Esophagus muscularis mucosa (tissue), 4 donors: ENCODE measurements around the gene NCF4. TPM values are rescaled to one million over a fixed set of nuclear protein-coding genes. Genes with fewer than 3 reads are reported as not detected.

Experiments
- DNase-seq: peaks from one replicate; pipeline ENCODE4 v3.0.0-alpha.2; 2017; ENCODE audit errors: extremely low spot score
- H3K27ac ChIP-seq, 4 donors: fragments of 200-600 bp; sonication (generic); replicated peaks in 1 of 4; 1 replicate in 3 of 4; 2 replicates in 1 of 4; pipeline ENCODE4 v1.5.1; 2016 to 2019; ENCODE audit warnings: mild to moderate bottlenecking in 1 of 4
- H3K27me3 ChIP-seq, 4 donors: fragments of 200-600 bp; sonication (generic); one replicate each; pipeline versions ENCODE4 v1.5.1 to v1.6.0; 2016 to 2019
- H3K36me3 ChIP-seq, 4 donors: fragments of 200-600 bp; sonication (generic); one replicate each; pipeline ENCODE4 v1.5.1; 2016 to 2019
- H3K4me1 ChIP-seq, 4 donors: fragments of 200-600 bp; sonication (generic); one replicate each; pipeline ENCODE4 v1.5.1; 2016 to 2019
- H3K4me3 ChIP-seq, 4 donors: fragments of 200-600 bp; sonication (generic); 1 replicate in 2 of 4; 2 replicates in 2 of 4; pipeline ENCODE4 v1.5.1; 2016 to 2019; ENCODE audit warnings: mild to moderate bottlenecking in 4 of 4, moderate library complexity in 1 of 4
- H3K9me3 ChIP-seq, 4 donors: fragments of 200-600 bp; sonication (generic); 1 replicate in 3 of 4; 2 replicates in 1 of 4; pipeline ENCODE4 v1.5.1; 2016 to 2019
- EP300 ChIP-seq: sonication (generic); formaldehyde crosslinking; IDR thresholded peaks from one replicate; pipeline ENCODE4 v1.6.1; 2017; ENCODE audit warnings: antibody characterized with exemption
- POLR2A ChIP-seq: fragments of 450-650 bp; IDR thresholded peaks from one replicate; pipeline ENCODE4 v1.6.1; 2017; ENCODE audit warnings: antibody characterized with exemption, moderate library complexity, mild to moderate bottlenecking, low read depth
- POLR2AphosphoS5 ChIP-seq, 2 donors: sonication (generic); formaldehyde crosslinking; IDR thresholded peaks; one replicate each; pipeline ENCODE4 v1.6.1; 2017; ENCODE audit warnings: antibody characterized with exemption in 2 of 2
- WGBS: methylation state at CpG from one replicate; pipeline ENCODE4 v1.1.5; 2018; 5-methylcytosine and 5-hydroxymethylcytosine counted together
- intact Hi-C: fragments of 100-400 bp; cut with DNase I; formaldehyde crosslinking; loops from one replicate; pipeline ENCODE4 v1.15.1; 2023
- total RNA-seq, 4 donors: library from RNA; depleted of rRNA; stranded (reverse); fragments of >200 nt; gene quantifications; one replicate each; pipeline versions ENCODE4 v1.1.0 to v1.2.1, GENCODE V29; 2016
- TF ChIP-seq, protein P1 (sequence below), 3 experiments: fragments of 200-600 bp in 2 of 3; fragments of 450-650 bp in 1 of 3; sonication (generic) in 2 of 3; IDR thresholded peaks; one replicate each; pipeline ENCODE4 v1.5.1; 2017 to 2019; ENCODE audit warnings: antibody characterized with exemption in 3 of 3, mild to moderate bottlenecking in 2 of 3, moderate library complexity in 1 of 3

NCF4 gene
- total RNA-seq, 4 donors from 2014 or later = 8.4 to 26.0 (median 14.2) TPM

DNA sequence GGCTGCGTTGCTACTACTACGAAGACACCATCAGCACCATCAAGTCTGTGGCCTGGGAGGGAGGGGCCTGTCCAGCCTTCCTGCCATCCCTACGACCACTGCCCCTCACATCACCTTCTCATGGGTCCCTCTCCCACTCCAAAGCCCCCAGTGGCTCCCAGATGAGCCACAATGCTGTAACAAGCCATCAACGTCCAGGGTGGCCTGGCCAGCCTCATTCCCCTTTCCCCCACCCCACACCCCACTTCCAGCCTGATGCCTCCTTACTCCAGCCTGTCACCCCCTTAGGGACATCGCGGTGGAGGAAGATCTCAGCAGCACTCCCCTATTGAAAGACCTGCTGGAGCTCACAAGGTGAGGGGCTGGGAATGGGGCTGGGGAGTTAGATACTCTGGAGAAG, 14.9 kb downstream of the NCF4 start:
- TF ChIP-seq POLR2A = no peak
- TF ChIP-seq, protein P1, sequence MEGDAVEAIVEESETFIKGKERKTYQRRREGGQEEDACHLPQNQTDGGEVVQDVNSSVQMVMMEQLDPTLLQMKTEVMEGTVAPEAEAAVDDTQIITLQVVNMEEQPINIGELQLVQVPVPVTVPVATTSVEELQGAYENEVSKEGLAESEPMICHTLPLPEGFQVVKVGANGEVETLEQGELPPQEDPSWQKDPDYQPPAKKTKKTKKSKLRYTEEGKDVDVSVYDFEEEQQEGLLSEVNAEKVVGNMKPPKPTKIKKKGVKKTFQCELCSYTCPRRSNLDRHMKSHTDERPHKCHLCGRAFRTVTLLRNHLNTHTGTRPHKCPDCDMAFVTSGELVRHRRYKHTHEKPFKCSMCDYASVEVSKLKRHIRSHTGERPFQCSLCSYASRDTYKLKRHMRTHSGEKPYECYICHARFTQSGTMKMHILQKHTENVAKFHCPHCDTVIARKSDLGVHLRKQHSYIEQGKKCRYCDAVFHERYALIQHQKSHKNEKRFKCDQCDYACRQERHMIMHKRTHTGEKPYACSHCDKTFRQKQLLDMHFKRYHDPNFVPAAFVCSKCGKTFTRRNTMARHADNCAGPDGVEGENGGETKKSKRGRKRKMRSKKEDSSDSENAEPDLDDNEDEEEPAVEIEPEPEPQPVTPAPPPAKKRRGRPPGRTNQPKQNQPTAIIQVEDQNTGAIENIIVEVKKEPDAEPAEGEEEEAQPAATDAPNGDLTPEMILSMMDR (IDR thresholded peaks at IDR 0.05) = no peak
- no peak for TF ChIP-seq EP300
- TF ChIP-seq POLR2AphosphoS5 (IDR thresholded peaks at IDR 0.05) = no peak
- peaks cover 0 to 51% (median 3%) of the 10 kb centered on the region in 4 donors for H3K27me3 ChIP-seq
- peaks cover 0 to 13% (median 8%) of the 10 kb centered on the region in 4 donors for H3K4me1 ChIP-seq
- H3K9me3 ChIP-seq = peaks cover 0 to 2% (median 0%) of the 10 kb centered on the region in 4 donors
- H3K4me3 ChIP-seq = no peak overlapping the region
- no peak overlapping the region for H3K27ac ChIP-seq
- 83% methylated on average over 6 of the region's 6 CpGs for WGBS
- DNase-seq = no peak
- intact Hi-C loops = no loop called here
- no peaks in the 10 kb centered on the region for H3K36me3 ChIP-seq

DNA sequence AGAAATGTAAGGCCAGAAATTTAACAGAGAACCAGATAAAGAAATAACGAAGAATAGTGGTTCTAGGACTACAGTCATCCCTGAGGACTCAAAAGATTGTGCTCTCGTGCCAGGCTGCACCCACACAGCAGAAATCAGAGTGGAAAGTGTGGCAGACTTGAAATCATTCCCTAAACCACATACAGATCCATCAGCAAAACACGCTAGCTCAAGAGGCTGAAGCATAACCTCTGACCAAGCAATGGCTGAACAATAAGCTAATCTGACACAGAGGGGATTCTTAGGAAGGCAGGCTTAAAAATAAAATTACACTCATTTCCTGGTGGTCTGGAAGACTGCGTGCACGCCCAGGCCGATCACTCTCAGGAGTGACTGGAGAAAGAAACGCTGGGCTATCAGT, 19.0 kb downstream of the NCF4 start:
- no peaks in the 10 kb centered on the region for H3K4me1 ChIP-seq
- H3K27ac ChIP-seq = no peak overlapping the region
- TF ChIP-seq POLR2AphosphoS5 (IDR thresholded peaks at IDR 0.05) (no peak), POLR2A (no peak), EP300 (no peak)
- TF ChIP-seq, protein P1 (IDR thresholded peaks at IDR 0.05) = no peak
- intact Hi-C loops = no loop called here
- WGBS = 80% methylated on average over 7 of the region's 7 CpGs
- no peak for DNase-seq
- H3K27me3 ChIP-seq = peaks cover 0 to 65% (median 2%) of the 10 kb centered on the region in 4 donors
- no peak overlapping the region for H3K4me3 ChIP-seq
- H3K9me3 ChIP-seq = peaks cover 0 to 21% (median 11%) of the 10 kb centered on the region in 4 donors
- H3K36me3 ChIP-seq = no peaks in the 10 kb centered on the region

- Histone ChIP-seq H3K4me1 (no peaks in the 10 kb centered on the region), H3K27me3 (peaks cover 0 to 67% (median 2%) of the 10 kb centered on the region in 4 donors), H3K36me3 (no peaks in the 10 kb centered on the region), H3K9me3 (peaks cover 0 to 21% (median 11%) of the 10 kb centered on the region in 4 donors), H3K27ac (no peak overlapping the region), H3K4me3 (no peak overlapping the region)
- WGBS = 80% methylated on average over 1 of the region's 1 CpG
- intact Hi-C loops = no loop called here
- TF ChIP-seq POLR2AphosphoS5 (IDR thresholded peaks at IDR 0.05) (no peak), EP300 (no peak), POLR2A (no peak)
- TF ChIP-seq, protein P1 (IDR thresholded peaks at IDR 0.05) = no peak
- DNase-seq = no peak
These were observed 20.9 kb downstream of the NCF4 start for GRCh38 chr22:36881504-36882245.

GRCh38 chr22:36884349-36885158, 23.7 kb downstream of the NCF4 start:
- DNase-seq = no peak
- peaks cover 0 to 42% (median 0%) of the 10 kb centered on the region in 4 donors for H3K27me3 ChIP-seq
- H3K4me1 ChIP-seq = no peaks in the 10 kb centered on the region
- peaks cover 0 to 21% (median 11%) of the 10 kb centered on the region in 4 donors for H3K9me3 ChIP-seq
- H3K36me3 ChIP-seq = no peaks in the 10 kb centered on the region
- intact Hi-C loops = no loop called here
- no peak overlapping the region for H3K4me3 ChIP-seq
- TF ChIP-seq, protein P1 (IDR thresholded peaks at IDR 0.05) = no peak
- TF ChIP-seq POLR2A = no peak
- no peak for TF ChIP-seq EP300
- no peak for TF ChIP-seq POLR2AphosphoS5 (IDR thresholded peaks at IDR 0.05)
- no peak overlapping the region for H3K27ac ChIP-seq
- 72% methylated on average over 5 of the region's 5 CpGs for WGBS
